Measurements from ENCODE around the gene STKLD1.
"Not testable (repeated sequence)": the region's sequence is repeated elsewhere in the genome, so short reads cannot be mapped to it uniquely, and the experiment has no call there.

STKLD1 gene

DNA sequence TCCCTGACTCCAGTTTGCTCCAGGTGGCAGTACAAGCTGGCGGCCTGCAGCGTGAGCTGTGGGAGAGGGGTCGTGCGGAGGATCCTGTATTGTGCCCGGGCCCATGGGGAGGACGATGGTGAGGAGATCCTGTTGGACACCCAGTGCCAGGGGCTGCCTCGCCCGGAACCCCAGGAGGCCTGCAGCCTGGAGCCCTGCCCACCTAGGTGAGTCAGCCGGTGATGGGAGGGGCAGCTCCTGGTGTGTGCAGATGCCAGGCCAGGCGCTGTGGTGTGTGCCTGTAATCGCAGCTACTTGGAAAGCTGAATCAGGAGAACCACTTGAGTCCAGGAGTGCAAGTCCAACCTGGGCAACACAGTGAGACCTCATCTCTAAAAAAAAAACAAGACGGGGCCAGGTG, 73.6 kb downstream of the STKLD1 start:
- peak; percentile 87 for DNase-seq

DNA sequence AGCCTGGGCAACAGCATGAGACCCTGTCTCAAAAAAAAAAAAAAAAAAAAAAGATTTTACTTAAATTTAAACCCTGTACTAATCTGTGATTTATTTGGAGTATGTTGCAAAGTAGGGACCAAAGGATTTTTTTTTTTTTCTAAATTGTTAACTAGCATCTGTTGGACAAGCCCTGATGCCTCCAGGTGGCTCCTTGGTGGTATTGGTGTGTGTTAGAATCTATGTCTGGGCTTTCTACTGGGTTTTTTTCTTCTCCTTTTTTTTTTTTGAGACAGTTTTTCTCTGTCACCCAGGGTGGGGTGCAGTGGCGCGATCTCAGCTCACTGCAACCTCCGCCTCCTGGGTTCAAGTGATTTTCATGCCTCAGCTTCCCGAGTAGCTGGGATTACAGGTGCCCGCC, 75.7 kb downstream of the STKLD1 start:
- not testable (repeated sequence) for DNase-seq

DNA sequence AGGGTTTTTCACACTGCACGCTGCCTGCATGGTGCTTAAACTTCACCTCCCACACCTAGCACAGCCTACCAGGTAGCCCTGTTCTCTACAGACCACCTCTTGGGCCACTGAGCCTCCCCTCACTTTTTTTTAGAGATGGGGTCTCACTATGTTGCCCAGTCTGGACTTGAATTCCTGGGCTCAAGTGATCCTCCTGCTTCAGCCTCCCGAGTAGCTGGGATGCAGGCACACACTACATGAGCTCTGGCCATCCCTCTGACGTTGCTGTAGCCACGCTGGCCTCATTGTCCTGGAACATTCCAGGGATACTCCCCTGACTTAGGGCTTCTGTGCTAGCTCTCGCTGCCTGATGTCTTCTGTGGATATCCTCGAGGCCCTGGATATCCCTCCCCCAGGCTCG, 76.4 kb downstream of the STKLD1 start:
- DNase-seq, result no peak

DNA sequence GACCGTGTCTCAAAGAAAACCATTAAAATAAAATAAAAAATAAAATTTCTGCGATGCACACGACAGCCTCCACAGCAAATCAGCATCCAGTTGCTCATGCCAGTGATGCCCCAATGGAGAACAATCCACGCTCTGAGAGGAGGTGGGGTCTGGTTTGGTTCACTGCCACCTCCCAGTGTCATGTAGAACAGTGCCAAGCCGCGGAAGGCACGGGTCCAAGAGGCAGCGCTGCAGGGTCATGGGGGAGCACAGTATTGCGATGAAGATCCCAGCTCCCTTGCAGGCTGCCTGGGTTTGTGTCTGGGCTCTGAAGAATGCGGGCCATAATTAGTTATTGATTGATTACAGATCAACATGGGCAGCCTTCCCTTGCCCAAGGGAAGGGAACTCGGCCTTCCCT, 77.5 kb downstream of the STKLD1 start:
- DNase-seq, result peak; percentile 45

DNA sequence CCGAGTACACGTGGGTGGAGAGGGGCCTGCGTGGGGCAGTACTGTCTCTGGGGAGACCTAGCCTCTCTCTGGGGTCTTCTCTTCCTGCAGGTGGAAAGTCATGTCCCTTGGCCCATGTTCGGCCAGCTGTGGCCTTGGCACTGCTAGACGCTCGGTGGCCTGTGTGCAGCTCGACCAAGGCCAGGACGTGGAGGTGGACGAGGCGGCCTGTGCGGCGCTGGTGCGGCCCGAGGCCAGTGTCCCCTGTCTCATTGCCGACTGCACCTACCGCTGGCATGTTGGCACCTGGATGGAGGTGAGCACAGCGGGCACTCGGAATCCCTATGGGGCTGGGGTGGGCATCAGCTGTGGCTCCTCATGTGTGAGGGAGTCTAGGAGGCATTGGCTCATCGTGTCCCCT, 78.2 kb downstream of the STKLD1 start:
- no peak for DNase-seq

DNA sequence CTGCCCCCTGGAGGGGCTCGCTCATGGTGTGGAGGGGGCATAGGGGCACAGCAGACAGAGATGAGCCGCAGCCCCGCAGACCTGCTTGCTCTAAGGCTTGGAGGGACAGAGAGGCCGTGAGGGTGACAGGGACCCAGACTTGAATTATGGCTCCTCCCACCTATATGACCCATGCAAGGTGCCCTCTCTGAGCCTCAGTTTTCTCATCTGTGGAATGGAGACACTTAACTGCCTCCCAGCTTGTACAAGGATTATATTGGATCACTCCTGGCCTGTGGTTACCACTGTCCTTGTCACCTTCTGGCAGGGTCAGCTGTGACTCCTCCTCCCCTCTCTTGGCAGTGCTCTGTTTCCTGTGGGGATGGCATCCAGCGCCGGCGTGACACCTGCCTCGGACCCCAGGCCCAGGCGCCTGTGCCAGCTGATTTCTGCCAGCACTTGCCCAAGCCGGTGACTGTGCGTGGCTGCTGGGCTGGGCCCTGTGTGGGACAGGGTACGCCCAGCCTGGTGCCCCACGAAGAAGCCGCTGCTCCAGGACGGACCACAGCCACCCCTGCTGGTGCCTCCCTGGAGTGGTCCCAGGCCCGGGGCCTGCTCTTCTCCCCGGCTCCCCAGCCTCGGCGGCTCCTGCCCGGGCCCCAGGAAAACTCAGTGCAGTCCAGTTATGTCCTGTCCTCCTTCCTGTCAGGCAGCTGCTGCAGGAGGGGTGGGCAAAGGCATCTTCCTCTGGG, 78.9 kb downstream of the STKLD1 start:
- DNase-seq, result no peak

Measured in NCI-H69 (cell line).